GM19351 (cell line): ENCODE results near the gene AP4B1.
A peak's percentile ranks its signal among the peaks of the same experiment; 100 is the strongest.

Source experiments
- ATAC-seq: cut with Tn5 transposase; IDR thresholded peaks from one replicate; pipeline ENCODE4 v1.9.1; 2021; ENCODE audit warnings: mild to moderate bottlenecking, moderate library complexity; ENCODE audit not compliant: unreplicated experiment

The AP4B1 gene

DNA sequence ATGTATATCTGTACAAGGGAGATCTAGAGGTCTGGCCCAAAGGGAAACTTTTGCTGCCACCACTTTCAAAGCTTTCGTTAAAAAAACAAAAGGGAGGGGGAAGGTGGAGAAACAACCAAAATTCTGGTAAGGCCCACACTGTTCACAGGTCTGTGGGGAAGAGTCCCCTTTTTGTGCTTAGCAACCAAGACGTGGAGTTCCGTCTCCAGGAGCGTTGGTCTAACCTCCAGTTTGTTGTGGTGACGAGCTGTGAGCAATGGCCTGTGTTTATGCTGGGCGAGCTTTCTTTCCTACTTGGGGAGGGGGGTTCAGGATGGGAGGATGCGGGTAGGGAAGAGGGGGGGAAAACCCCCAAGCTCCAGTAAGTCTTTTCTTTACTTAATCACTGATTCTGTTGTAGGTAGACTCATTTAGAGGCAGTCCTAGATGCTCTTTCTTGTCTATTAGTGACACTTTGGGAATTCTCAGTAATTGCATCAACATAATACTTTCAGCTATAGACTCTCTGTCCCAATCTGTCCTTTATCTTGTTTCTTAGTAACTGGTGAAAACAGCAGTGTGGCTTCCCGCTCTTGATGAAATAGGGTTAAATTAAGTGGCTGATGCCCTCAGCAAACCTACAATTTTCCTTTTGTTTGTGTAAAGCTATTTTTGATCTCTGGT, 26.0 kb upstream of the AP4B1 start:
- peak; percentile 32 for ATAC-seq

DNA sequence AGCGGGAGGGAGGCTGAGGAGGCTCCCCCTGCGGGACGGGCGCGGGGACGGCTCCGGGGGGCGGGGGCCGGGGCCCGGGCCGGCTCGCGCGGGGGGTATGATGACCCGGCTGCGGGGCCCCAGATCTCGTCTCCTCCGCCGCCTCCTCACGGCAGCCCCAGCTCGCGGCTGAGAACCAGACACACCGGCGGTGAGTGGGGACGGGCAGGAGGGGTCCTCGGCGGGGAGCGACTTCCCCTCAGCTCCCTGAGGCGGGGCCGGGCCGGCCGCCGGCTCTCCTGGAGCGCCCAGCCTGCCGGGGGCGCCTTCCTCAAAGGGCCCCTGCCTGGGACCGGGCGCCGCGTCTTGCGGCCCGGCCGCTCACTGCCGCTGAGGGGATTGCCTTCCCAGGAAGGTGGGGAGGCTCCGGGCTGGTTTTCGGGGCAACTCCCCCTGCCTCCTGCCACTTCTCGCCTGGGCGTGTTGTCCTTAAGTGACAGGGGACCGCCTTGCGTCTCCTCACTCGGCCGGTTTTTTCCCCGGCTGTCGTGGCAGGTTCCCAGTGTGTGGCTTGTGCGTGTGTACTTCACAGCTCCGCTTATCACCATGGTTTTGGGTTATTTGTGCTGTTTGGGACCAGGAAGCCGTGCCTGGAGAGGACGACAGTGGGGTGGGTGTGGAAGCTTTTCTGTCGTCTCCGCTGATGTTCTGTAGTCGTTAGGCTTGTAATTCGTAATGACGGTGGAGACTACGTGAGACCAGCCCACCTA, 25.3 kb upstream of the AP4B1 start:
- peak; percentile 32 for ATAC-seq

DNA sequence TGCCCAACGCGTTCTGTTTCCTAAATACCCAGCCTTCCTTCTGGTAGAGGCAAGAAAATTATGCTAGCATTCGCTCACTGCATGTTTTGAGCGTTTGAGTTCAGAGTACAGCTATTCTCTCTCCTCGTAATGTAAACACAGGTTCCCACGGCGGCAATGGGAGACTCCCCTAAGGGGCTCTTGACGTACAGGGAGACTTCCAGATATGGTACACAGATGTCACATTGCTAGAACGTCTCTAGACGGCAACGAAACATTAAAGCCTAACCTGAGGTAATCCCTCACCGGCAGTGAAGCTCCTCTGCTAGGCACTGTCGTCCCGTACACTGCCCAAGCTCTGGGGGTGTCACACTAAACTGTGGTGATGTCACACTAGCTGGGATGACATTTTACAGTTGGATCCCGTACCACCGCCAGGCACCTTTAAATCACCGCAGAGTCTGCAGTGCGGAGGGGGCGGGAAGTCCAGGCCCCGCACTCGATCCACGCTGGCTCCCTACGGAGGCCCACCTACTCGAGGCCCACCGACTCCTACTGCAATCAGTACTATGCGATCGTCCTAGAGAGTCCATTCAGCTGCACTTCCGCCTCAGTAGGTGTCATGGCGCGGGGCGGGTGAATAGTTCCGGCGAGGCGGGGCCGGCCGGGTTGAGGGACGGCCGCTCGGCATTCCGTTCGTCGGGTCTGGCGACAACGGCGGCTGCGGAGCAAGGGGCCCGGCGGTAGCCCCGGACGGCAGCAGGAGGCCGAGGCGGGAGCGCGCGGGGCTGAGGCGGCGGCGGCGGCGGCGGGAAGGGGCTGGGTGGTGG, 24.5 kb upstream of the AP4B1 start, which contains the start of gene HIPK1:
Gene HIPK1 (plus strand): TSS at position 384 of the 809 bp plus-strand sequence.
- ATAC-seq = peak; percentile 61

DNA sequence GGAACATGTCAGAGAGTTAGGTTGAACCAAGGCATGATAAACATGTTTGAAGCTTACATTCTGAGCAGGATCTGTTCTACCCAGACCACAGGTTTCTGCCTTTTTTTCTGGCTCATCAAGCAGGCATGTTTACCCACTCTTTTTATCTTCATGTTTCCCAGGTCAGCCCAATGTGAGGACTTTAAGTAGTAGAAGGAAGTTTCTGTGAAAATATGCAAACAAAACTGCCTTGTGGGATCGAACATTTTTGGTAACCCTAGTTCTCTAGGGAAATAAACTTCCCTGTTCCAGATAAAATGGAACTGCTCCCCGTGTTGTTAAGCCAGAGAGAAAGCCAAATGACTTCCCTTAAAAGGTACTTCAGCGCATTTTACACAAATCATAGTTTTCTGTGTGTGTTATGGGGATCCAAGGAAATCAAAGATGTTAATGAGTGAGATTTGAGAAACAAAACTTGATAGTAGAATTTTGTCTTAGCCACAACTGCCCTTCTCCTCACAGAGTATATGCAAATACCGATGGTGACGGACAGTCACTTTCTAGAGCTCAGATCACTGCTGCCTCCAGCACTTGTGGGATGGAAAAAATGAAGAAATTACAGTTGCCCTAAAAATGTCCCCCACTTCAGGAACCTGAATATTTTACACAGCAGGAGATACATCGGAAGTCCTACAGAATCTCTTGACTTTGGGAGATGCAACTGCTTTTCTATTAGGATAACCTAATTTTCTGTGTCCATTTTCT, 23.8 kb upstream of the AP4B1 start:
- ATAC-seq = peak; percentile 30

DNA sequence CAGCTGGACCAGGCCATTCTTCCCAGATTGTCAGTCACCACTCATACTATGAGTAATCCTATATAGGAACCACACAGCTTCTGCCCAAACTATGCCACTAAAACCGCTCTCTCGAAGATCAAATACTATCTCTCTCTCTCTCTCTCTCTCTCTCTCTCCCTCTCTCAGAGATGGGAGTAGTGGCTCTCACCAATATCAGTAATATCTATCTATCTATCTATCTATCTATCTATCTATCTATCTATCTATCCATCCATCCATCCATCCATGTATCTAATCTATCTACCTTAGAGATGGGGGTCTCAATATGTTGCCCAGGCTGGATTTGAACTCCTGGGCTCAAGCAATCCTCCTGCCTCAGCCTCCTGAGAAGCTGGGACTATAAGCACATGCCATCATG, 19.9 kb upstream of the AP4B1 start:
- ATAC-seq = no peak

DNA sequence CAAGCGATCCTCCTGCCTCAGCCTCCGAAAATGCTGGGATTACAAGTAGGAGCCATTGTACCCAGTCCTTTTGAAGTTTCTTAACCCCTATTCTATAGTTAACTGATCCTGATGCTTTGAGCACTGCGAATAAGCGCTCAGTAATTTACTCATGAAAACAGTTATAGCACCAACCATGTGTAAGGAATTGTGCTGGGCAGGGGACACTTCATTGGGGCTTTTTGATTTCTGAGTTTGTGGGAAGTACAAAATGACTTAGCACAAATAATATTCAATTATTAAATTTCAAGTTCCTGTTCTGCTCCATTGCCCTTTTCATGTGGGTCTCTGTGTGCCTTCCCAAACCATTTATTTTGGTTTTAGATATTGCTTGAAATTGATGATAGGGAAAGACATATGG, 18.4 kb upstream of the AP4B1 start:
- no peak for ATAC-seq

DNA sequence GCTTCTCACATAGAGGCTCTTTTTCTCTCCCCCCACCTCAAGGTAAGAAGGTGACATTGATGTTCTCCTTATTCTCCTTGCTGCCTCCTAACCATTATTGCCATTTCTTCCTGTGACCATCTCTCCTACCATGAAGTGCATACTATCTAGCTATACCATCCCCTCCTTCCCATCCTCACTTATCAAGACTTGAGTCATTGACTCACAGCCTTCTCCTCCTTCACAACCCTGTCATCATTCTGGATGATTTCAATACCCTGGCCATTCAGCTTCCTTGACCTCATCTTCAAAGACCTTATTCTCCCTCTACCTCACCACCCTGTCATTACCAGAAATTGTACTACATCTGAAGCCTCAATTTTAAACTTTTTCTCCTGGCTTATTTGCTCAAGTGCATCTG, 13.6 kb upstream of the AP4B1 start:
- no peak for ATAC-seq

DNA sequence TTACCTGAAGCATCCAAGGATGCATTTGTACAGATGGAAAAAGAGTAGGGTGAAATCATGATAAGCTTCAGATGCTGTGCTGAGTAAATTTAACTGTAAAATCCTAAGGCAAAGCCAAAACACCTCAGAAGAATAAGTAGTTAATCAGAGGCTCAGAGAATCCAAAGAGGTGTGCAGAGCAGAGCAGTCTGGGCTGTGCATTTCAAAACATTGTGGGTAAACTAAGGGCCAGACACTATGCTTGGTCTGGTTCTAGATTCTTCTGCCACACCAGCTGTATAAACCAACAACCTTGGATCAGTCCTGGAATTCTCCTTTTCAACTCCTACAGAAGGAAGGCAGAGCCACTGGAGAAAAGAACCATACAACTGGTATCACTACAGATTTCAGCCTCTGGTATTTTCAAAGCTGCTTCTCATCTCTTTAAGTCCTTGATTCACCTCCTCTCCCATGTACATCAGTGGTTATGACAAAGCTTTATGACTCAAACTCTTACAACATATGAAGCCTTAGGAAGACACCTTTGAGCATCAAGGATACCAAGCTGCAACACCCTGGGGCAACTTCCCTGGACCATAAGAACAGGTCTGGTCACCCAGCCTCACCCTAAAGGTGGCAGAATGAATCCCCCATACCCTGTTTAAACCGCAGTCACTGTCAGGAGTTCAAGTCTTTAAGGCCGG, 12.9 kb upstream of the AP4B1 start:
- no peak for ATAC-seq

DNA sequence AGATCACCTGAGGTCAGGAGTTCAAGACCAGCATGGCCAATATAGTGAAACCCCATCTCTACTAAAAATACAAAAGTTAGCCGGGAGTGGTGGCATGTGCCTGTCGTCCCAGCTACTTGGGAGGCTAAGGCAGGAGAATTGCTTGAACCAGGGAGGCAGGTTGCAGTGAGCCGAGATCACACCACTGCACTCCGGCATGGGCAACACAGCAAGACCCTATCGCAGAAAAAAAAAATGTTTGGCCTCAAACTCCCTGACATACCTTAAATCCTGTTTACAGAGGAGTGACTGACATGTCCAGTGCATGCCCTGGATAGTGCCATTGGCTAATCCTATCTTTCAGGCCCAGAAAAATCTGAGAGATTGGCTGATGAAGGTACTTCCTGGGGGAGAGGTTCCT, 12.4 kb upstream of the AP4B1 start:
- ATAC-seq = no peak

DNA sequence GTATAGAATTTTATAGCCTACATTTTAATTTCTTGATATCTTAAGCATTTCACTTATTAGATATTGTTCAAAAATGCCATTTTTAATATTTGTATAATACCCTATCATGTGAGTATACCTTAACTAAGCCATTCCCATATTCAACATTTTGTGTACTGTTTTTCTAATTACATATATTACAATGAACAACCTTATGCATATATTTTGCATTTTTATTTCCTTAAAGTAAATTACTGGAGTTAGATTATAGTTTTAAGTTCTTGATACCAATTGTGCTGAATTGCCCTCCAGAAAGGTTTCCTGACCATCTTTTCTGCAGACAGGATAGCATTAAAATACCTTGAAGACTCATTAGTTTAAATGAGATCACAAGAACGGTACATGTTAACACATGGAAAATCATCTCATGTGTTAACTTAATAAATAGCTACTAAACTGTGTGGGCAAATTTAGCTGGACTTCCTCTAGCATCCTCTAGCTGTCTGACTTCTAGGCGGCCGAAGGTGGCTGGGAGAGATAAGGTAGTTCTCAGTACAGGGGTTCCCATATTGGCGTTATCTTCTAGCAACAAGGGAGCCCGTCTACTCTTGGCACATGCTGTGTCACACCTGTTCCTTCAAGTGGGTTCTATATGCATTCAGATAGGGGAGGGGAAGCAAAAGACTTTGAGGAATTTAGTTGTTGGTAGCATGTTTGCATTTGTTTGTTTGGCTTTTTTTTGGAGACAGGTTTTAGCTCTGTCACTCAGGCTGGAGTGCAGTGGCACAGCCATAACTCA, 9.5 kb upstream of the AP4B1 start:
- ATAC-seq = no peak

DNA sequence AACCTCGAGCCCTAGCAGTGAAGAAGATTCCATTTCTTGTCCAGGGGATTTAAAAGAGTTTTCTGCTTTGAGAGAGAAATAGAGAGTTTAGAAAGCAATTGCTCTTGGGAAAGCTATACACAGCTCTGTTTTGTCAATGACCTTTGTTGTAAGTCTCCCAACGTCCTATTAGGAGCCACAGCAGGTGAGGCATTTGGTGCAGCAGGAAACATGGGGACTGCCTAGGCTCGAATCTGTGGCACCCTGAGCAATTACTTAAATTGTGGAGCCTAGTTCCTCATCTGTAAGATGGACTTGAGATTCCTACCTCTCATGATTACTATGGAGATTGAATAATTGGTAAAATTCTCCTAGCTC, 8.7 kb upstream of the AP4B1 start:
- no peak for ATAC-seq

DNA sequence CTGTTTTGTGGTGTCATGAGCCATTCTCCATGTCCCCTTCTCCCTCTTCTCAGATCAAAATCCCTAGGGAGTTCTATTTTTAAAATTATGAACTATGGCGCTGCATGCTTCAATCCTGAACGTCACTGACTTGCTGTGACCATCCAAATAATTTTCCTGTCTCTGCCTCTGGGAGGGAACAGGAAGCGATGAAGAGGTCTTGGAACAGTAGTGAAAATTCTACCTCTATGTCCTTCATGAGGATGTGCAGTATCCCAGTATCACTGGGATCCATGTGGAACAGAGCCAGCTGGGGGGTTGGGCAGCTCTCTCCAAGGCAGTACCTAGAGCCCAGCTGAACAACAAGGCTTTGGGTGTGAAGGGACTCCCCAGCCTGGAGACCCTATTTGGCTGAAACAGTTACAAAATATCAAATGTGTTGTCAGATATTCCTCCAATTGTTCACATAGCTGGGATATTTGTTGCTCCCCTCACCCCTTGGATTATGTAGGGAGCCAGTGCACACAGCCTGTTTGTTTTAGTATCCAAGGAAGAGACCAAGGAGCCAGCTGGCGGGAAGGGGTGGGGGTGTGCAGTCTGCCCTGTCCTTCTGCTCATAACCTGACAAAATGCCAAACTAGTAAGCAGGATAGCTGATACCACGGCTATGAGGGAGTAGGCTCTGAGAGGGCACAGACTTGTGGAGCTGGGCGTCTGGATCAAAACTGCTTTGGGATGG, 8.2 kb upstream of the AP4B1 start:
- ATAC-seq = no peak

DNA sequence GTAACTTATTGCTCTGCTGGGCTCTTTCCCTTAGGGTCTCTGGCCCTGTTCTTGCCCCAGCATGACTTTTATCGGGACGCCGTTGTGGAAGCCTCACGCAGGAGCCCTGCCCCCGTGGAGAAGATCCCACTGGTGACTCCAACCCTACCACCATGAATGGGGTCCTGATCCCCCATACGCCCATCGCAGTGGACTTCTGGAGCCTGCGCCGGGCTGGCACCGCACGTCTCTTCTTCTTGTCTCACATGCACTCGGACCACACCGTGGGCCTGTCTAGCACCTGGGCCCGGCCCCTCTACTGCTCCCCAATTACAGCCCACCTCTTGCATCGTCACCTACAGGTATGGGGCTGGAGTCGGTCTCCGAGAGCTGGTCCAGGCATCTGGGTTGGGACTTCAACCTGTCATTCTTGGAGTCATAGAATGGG, 849 bp upstream of the AP4B1 start:
- ATAC-seq = no peak

DNA sequence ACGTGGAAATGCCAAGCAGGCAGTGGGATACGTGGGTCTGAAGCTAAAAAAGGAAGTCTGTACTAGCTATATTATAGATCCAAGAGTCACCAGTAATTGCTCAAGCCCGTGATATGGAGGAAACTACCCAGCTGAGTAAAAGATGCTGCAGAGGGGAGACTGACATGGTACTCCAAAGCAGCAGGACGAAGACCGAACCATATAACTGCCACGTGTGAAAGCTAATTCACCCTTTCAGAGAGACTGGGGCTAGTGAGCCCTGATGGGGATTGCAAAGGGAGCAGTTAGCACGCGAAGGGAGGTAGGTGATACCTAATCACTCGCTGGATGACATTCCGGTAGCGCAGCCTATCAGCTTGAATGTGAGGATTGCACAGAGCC, 316 bp downstream of the AP4B1 start:
- peak; percentile 30 for ATAC-seq

DNA sequence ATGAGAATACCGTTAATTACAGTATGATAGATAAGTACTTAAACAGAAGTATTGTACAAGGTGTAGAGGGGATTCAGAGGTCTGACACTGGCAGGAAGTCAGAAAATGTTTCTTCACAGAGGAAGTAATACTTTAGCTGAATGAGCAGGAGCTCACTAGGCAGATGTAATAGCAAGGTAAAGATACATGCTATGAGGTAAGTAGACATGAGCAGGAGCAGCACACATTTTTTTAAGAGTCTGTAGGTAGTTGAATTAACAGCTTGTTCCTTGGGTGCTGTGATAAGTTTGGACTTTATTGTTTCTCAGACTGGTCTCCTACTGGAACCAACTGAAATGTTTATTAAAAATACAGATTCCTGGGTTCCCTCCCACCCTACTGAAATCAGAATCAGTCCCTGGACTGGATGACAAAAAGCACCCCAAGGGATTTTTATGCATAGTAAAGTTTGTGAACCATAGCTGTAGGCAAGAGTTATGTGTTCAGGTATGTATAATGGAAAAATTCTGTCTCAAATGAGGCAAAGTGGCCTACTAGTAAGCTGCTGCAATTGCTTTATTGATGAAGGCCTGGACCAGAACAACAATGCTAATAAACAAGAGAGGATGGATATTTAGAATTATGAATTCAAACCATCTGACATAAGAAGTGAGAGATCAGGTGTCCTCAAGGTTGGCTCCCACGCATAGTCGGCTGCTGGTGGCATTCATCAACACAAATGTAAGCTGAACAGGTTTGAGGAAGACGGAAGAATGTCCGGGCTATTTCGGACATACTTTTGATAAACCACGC, 902 bp downstream of the AP4B1 start:
- no peak for ATAC-seq

DNA sequence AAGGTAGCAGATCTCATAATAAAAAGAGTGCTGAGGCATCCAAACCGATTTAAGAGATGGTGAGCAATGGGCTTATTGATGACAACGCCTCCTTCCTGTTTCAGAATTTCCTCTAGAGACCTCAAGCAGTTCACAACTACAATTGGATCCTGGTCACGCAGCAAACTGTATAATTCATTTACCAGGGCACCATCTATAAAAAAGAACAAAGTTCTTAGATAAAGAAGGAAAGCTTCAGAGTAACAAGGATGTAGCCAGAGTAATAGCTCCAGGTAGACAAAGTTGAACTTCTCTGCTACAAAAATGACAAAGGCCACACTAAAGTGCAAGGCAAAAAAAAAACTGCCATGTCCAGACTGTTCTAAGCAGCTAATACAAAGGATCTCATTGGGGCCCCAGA, 3.4 kb downstream of the AP4B1 start:
- no peak for ATAC-seq

DNA sequence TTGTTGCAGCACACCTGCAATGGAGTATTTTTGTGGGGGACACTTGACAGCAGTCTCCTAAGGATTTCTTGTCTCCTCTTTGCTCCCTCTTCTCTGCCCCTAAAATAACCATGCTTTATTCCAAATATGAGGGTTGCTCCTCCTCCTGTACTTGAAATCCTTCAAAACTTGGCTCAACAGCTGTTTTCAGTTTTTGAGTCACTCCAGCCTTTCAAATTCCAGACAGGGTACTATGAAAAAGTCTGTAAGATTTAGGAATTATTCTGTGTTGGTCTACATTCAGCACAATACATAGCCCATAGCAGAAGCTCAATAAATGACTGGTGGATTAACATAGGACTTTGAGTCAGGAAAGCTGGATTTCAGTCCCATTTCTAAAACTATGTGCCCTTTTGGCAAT, 5.5 kb downstream of the AP4B1 start:
- ATAC-seq = no peak

DNA sequence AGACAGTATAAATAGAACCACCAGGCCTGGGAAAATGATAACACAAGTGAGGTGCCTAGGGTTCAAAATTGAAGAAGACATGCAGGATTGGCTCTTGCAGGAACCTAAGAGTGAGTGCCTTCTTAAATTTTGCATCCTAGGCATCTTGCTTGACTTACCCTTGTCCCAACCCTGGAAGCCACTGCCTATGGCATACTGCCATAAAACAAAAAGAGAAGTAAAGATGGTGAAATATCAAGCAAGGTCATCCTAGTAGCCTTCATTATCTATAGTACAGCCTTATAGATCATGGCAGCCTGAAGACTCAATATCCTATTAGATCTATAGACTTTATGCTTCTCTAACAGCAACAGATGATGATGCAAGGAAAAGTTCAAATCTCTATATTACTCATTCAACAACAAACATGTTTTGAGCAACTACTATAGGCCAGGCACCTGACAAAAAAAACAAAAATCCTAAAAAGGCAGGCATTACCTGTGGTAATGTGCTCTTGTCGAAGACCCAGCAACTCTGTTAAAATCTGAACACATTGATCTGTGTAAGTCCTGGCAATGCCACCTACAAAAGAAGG, 6.3 kb downstream of the AP4B1 start:
- no peak for ATAC-seq
